ENCODE data around the gene RP9. TPM values are rescaled to one million over a fixed set of nuclear protein-coding genes. Genes with fewer than 3 reads are reported as not detected.

Gene RP9
- total and polyA plus RNA-seq, 4 donors: 7.8 to 27.7 (median 23.8) TPM

DNA sequence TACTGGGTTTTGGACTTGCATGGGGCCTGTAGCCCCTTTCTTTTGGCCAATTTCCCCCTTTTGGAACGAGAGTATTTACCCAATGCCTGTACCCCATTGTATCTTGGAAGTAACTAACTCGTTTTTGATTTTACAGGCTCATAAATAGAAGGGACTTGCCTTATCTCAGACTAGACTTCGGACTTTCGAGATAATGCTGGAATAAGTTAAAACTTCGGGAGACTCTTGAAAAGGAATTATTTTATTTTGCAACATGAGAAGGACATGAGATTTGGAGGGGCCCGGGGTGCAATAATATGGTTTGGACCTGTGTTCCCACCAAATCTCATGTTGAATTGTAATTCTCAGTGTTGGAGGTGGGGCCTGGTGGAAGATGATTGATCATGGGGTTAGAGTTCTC lies 38.4 kb downstream of the RP9 start:
- Histone ChIP-seq H3K27ac (ENCODE audit: low read depth, low read length) (no peak overlapping the region), H3K4me1 (ENCODE audit: control insufficient read depth, insufficient read depth, low read length) (no peaks in the 10 kb centered on the region), H3K27me3 (ENCODE audit: control insufficient read depth, insufficient read depth, low read length) (no peaks in the 10 kb centered on the region), H3K4me3 (ENCODE audit: low read depth, low read length) (no peak overlapping the region), H3K9me3 (ENCODE audit: control insufficient read depth, insufficient read depth, low read length) (peaks cover 16% of the 10 kb centered on the region), H3K36me3 (ENCODE audit: control insufficient read depth, insufficient read depth, low read length) (no peaks in the 10 kb centered on the region)
- DNase-seq (ENCODE audit: low read depth in 4 of 6, low spot score in 6 of 6): no peak
- WGBS (ENCODE audit: insufficient coverage): 93% methylated on average over 4 of the region's 6 CpGs

DNA sequence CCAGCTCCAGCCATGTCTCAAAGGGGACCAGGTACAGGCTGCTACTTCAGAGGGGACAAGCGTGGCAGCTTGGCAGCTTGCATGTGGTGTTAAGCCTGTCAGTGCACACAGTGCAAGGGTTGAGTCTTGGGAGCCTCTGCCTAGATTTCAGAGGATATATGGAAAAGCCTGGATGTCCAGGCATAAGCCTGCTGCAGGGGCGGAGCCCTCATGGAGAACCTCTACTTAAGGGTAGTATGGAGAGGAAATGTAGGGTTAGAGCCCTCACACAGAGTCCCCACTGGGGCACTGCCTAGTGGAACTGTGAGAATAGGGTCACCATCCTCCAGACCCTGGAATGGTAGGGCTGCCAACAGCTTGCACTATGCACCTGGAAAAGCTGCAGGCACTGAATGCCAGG lies 38.9 kb downstream of the RP9 start:
- Histone ChIP-seq H3K27me3 (ENCODE audit: control insufficient read depth, insufficient read depth, low read length) (no peaks in the 10 kb centered on the region), H3K36me3 (ENCODE audit: control insufficient read depth, insufficient read depth, low read length) (no peaks in the 10 kb centered on the region), H3K9me3 (ENCODE audit: control insufficient read depth, insufficient read depth, low read length) (peaks cover 17% of the 10 kb centered on the region), H3K4me3 (ENCODE audit: low read depth, low read length) (no peak overlapping the region), H3K4me1 (ENCODE audit: control insufficient read depth, insufficient read depth, low read length) (no peaks in the 10 kb centered on the region), H3K27ac (ENCODE audit: low read depth, low read length) (no peak overlapping the region)
- WGBS (ENCODE audit: insufficient coverage): 93% methylated on average over 2 of the region's 2 CpGs
- DNase-seq (ENCODE audit: low read depth in 4 of 6, low spot score in 6 of 6): no peak

DNA sequence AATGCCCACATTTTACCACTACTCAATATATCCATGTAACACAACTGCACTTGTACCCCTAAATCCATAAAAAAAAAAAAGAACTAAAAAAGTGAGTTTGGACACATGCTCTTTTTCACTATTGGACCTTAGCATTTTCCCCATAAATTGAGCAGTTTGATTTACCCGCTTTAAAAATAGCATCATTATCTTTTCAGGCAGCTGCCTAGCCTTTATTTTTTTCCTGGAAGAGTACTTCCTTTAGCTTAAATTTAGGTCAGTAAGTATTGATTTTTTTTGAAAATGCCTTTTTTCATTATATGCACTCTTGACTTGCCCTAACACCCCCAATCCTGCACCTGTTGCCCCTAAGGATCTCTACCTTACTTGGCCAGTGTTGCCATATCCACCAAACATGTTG lies 41.3 kb downstream of the RP9 start:
- Histone ChIP-seq H3K4me1 (ENCODE audit: control insufficient read depth, insufficient read depth, low read length) (peaks cover 4% of the 10 kb centered on the region), H3K4me3 (ENCODE audit: low read depth, low read length) (no peak overlapping the region), H3K9me3 (ENCODE audit: control insufficient read depth, insufficient read depth, low read length) (peaks cover 17% of the 10 kb centered on the region), H3K27ac (ENCODE audit: low read depth, low read length) (no peak overlapping the region), H3K36me3 (ENCODE audit: control insufficient read depth, insufficient read depth, low read length) (no peaks in the 10 kb centered on the region), H3K27me3 (ENCODE audit: control insufficient read depth, insufficient read depth, low read length) (no peaks in the 10 kb centered on the region)
- no peak for DNase-seq (ENCODE audit: low read depth in 4 of 6, low spot score in 6 of 6)
- no CpG with 5 or more reads among the region's 1 CpG for WGBS (ENCODE audit: insufficient coverage)

DNA sequence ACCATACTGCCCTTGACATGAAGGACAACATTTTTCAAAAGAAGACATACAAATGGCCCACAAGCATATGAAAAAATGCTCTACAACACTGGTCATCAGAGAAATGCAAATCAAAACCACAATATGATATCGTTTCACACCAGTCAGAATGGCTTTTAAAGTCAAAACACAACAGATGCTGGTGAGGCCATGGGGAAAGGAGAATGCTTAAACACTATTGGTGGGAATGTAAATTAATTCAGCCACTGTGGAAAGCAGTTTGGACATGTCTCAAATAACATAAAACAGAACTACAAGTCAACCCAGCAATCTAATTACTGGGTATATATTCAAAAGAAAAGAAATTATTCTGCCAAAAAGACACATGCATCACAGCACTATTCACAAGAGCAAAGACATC lies 42.4 kb downstream of the RP9 start:
- Histone ChIP-seq H3K4me3 (ENCODE audit: low read depth, low read length) (no peak overlapping the region), H3K4me1 (ENCODE audit: control insufficient read depth, insufficient read depth, low read length) (peaks cover 4% of the 10 kb centered on the region), H3K9me3 (ENCODE audit: control insufficient read depth, insufficient read depth, low read length) (peaks cover 17% of the 10 kb centered on the region), H3K27me3 (ENCODE audit: control insufficient read depth, insufficient read depth, low read length) (no peaks in the 10 kb centered on the region), H3K27ac (ENCODE audit: low read depth, low read length) (no peak overlapping the region), H3K36me3 (ENCODE audit: control insufficient read depth, insufficient read depth, low read length) (no peaks in the 10 kb centered on the region)
- no peak for DNase-seq (ENCODE audit: low read depth in 4 of 6, low spot score in 6 of 6)
- WGBS (ENCODE audit: insufficient coverage): no CpG with 5 or more reads among the region's 1 CpG

DNA sequence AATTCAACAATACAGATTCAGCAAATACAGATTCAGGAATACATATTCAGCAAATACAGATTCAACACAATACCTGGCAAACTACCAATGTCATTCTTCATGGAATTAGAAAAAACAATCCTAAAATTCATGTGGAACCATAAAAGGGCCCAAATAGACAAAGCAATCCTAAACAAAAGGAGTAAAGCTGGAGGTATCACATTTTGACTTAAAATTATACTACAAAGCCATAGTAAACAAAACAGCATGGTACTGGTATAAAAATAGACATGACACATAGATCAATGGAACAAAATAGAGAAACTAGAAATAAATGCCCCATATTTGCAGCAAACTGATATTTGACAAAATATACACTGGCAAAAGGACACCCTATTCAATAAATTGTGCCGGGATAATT lies 43.2 kb downstream of the RP9 start:
- H3K9me3 ChIP-seq (ENCODE audit: control insufficient read depth, insufficient read depth, low read length): peaks cover 16% of the 10 kb centered on the region
- peaks cover 4% of the 10 kb centered on the region for H3K4me1 ChIP-seq (ENCODE audit: control insufficient read depth, insufficient read depth, low read length)
- no peak overlapping the region for H3K27ac ChIP-seq (ENCODE audit: low read depth, low read length)
- H3K27me3 ChIP-seq (ENCODE audit: control insufficient read depth, insufficient read depth, low read length): no peaks in the 10 kb centered on the region
- H3K4me3 ChIP-seq (ENCODE audit: low read depth, low read length): no peak overlapping the region
- no peak for DNase-seq (ENCODE audit: low read depth in 4 of 6, low spot score in 6 of 6)
- H3K36me3 ChIP-seq (ENCODE audit: control insufficient read depth, insufficient read depth, low read length): no peaks in the 10 kb centered on the region
- WGBS (ENCODE audit: insufficient coverage): no CpG with 5 or more reads among the region's 1 CpG

DNA sequence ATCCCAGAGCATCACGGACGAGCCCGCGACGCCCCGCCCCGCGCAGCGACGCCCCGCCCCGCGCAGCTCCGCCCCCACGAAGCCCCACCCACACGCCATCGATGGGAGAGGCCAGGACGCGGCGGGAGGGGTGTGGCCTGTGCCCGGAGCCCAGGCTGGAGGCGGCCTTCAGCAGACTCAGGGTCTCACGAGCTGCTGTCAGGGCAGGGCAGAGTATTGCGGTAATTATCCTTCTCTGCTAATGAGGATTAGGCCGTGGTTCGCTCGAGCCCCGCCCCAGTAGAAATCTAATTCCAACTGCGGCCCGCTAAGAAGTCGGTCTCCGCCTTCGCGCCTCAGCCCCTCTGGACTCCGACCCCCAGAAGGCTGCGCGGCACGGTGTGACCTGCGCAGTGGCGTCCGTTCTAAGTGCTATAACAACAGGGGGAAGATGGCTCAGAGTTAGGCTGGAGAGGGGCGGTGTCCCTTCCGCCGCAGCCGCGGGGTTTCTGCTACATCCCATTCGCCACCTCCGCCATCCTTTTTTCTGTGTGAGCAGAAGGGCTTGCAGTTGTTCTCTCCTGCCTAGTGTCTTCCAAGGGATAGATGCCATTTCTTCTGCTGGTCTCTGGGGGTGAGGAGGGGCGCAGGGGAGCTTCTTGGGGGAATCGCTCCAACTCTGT lies 46.3 kb downstream of the RP9 start:
- Histone ChIP-seq H3K4me1 (ENCODE audit: control insufficient read depth, insufficient read depth, low read length) (peaks cover 4% of the 10 kb centered on the region), H3K4me3 (ENCODE audit: low read depth, low read length) (peak overlapping the region; percentile 83), H3K27ac (ENCODE audit: low read depth, low read length) (peak overlapping the region; percentile 99), H3K36me3 (ENCODE audit: control insufficient read depth, insufficient read depth, low read length) (no peaks in the 10 kb centered on the region), H3K27me3 (ENCODE audit: control insufficient read depth, insufficient read depth, low read length) (no peaks in the 10 kb centered on the region), H3K9me3 (ENCODE audit: control insufficient read depth, insufficient read depth, low read length) (peaks cover 4% of the 10 kb centered on the region)
- WGBS (ENCODE audit: insufficient coverage): 0% methylated on average over 46 of the region's 50 CpGs
- peak; percentile 90 to 98 (median 93) for DNase-seq (ENCODE audit: low read depth in 4 of 6, low spot score in 6 of 6)

DNA sequence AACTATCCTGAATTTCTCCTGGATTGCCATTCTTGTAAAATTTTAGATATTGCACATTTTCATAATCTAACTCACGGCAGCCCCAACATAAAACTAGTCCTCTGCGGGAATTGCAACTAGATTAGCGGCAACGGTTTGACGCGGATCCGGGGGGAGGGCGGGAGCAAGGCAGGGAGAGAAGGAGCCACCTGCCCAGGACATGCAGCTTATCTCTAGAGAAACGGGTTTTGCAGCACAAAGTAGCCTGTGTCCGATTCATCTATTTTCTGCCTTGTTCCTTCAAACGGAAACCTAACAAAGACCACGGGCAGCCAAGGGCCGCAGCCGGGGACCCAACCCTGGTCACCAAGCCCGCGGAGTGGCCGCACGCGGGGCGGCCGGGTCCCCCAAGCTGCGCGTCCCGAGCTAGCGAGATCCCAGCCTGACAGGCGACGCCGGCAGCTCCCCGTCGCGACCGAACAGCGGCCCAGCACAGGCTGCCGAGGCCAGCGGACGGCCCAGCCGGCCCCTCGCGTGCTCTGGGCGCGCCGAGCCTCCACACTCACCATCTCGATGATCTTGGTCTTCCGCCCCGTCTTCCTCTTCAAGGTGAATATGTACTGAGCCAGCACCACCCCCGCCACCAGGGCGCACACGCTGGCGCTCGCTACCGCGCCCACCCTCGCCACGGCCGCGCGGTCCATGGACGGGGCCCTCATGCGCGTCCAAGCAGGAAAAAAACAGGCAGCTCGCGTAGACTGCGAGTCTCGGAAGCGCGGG lies 47.0 kb downstream of the RP9 start, which contains the start of gene NT5C3A:
Gene NT5C3A (minus strand): TSS at position 754 of the 759 bp plus-strand sequence. CDS start 71 bp downstream, at position 683.
- H3K9me3 ChIP-seq (ENCODE audit: control insufficient read depth, insufficient read depth, low read length): peaks cover 4% of the 10 kb centered on the region

DNA sequence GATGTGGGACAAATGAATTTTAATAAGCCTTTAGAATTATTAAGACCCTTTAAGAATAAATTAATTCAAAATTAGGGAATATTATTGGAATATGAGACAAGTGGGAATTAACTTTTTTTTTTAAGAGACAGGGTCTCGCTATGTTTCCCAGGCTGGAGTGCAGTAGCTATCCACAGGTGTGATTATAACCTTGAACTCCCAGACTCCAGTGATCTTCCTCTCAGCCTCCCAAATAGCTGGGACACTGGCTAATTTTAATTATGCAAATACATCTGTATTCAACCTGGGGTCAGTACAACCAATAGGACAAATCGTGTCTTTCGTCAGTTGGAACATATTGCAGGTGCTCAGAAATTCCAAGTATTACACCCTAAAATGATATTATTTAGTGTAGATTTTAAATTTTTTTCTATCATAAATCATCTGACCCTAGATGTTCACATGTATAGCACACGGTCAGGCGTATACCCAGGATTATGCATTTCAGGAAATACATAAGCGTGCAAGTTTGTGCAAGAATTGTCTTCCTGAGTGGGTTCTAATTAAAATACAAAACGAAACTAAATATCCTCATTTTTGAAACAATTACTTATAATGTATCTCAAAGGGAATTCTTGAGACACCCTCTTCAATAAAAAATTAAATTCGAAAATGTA lies 47.8 kb downstream of the RP9 start:
- Histone ChIP-seq H3K9me3 (ENCODE audit: control insufficient read depth, insufficient read depth, low read length) (peaks cover 4% of the 10 kb centered on the region), H3K27me3 (ENCODE audit: control insufficient read depth, insufficient read depth, low read length) (no peaks in the 10 kb centered on the region), H3K36me3 (ENCODE audit: control insufficient read depth, insufficient read depth, low read length) (no peaks in the 10 kb centered on the region), H3K4me3 (ENCODE audit: low read depth, low read length) (peak overlapping the region; percentile 83), H3K4me1 (ENCODE audit: control insufficient read depth, insufficient read depth, low read length) (peaks cover 4% of the 10 kb centered on the region), H3K27ac (ENCODE audit: low read depth, low read length) (peak overlapping the region; percentile 99)
- WGBS (ENCODE audit: insufficient coverage): 60% methylated on average over 1 of the region's 8 CpGs
- DNase-seq (ENCODE audit: low read depth in 4 of 6, low spot score in 6 of 6): peak in 1 of 6 donors; percentile 3

More for the DNA sequence above, 47.0 kb downstream of the RP9 start, which contains the start of gene NT5C3A:
- WGBS (ENCODE audit: insufficient coverage): under 1% methylated on average over 64 of the region's 66 CpGs
- H3K4me1 ChIP-seq (ENCODE audit: control insufficient read depth, insufficient read depth, low read length): peaks cover 4% of the 10 kb centered on the region
- no peaks in the 10 kb centered on the region for H3K36me3 ChIP-seq (ENCODE audit: control insufficient read depth, insufficient read depth, low read length)
- DNase-seq (ENCODE audit: low read depth in 4 of 6, low spot score in 6 of 6): peak in 5 of 6 donors; percentile 24 to 76 (median 53)
- H3K27ac ChIP-seq (ENCODE audit: low read depth, low read length): peak within 1 kb of the TSS; percentile 99
- peak within 1 kb of the TSS; percentile 83 for H3K4me3 ChIP-seq (ENCODE audit: low read depth, low read length)
- H3K27me3 ChIP-seq (ENCODE audit: control insufficient read depth, insufficient read depth, low read length): no peaks in the 10 kb centered on the region

DNA sequence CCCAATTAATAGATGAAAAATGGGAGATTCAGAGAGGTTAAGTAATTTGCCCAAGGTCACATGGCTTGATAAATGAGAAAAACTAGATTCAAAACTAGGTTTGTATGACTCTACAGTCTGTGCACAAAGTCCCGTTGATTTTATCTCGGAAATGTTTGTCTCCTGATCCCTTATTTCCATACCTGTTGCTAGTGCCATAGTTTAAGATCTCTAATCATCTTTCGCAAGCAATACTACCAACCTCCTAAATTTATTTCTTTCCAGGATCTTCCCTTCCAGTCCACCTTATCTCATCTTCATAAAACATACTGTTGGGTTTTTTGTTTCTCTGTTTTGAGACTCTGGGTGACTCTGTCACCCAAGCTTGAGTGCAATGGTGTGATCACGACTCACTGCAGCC lies 49.6 kb downstream of the RP9 start:
- no peak overlapping the region for H3K4me3 ChIP-seq (ENCODE audit: low read depth, low read length)
- H3K4me1 ChIP-seq (ENCODE audit: control insufficient read depth, insufficient read depth, low read length): peaks cover 4% of the 10 kb centered on the region
- H3K36me3 ChIP-seq (ENCODE audit: control insufficient read depth, insufficient read depth, low read length): no peaks in the 10 kb centered on the region
- no peaks in the 10 kb centered on the region for H3K9me3 ChIP-seq (ENCODE audit: control insufficient read depth, insufficient read depth, low read length)
- no peak for DNase-seq (ENCODE audit: low read depth in 4 of 6, low spot score in 6 of 6)
- WGBS (ENCODE audit: insufficient coverage): 37% methylated on average over 3 of the region's 4 CpGs
- no peaks in the 10 kb centered on the region for H3K27me3 ChIP-seq (ENCODE audit: control insufficient read depth, insufficient read depth, low read length)
- no peak overlapping the region for H3K27ac ChIP-seq (ENCODE audit: low read depth, low read length)

Data from spinal cord (tissue), 10 donors.